GM19455 (cell line): Measurements from ENCODE around the gene MGRN1.

ENCODE experiments used
- ATAC-seq: cut with Tn5 transposase; IDR thresholded peaks from one replicate; pipeline ENCODE4 v1.9.1; 2021; ENCODE audit not compliant: unreplicated experiment

The MGRN1 gene

DNA sequence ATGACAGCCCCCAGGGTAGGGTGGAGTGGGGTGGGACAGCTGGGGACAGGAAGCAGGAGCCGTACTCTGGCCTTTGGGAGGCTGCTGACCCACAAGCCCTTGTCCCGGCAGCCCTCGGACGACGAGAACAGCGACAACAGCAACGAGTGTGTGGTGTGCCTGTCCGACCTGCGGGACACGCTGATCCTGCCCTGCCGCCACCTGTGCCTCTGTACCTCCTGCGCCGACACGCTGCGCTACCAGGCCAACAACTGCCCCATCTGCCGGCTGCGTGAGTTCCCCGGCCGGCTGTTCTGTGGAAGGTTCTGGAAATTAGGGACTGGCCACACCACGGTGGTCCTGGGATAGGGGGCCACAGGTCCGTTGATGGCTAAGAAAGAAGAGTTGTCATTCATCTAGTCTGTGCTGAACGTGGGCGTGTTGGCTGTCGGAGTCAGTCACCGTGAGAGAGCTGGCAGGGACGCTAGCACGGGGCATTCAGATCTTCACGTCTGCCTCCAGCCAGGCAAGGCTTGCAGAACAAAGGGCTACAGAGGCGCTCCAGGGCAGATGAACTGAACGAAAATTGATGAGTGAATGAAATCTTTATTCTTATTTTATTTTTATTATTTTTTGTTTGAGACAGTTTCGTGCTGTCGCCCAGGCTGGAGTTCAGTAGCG, 48.9 kb downstream of the MGRN1 start:
- no peak for ATAC-seq

- ATAC-seq = no peak
Observed at GRCh38 chr16:4674926-4675530, 50.4 kb downstream of the MGRN1 start.

- no peak for ATAC-seq
Observed at GRCh38 chr16:4675864-4676786, 51.5 kb downstream of the MGRN1 start.

DNA sequence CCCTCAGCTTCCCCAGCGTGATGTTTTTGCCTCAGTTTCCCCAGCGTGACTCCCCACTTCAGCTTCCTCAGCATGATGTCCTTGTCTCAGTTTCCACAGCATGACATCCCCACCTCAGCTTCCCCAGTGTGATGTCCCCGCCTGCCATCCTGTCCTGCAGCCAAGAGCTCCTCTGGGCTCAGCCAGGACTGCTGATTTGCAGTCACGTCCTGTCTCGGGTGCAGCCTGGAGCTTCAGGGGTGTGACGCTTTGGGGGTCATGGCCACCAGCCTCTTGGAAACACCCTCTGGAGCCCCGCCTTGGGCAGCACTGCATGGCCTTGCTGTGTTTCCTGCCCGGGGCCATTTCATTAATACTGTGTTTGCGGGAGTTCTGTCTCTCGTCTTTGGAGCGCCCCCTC, 52.2 kb downstream of the MGRN1 start:
- no peak for ATAC-seq

GRCh38 chr16:4677390-4677789, 52.8 kb downstream of the MGRN1 start:
- ATAC-seq = no peak

DNA sequence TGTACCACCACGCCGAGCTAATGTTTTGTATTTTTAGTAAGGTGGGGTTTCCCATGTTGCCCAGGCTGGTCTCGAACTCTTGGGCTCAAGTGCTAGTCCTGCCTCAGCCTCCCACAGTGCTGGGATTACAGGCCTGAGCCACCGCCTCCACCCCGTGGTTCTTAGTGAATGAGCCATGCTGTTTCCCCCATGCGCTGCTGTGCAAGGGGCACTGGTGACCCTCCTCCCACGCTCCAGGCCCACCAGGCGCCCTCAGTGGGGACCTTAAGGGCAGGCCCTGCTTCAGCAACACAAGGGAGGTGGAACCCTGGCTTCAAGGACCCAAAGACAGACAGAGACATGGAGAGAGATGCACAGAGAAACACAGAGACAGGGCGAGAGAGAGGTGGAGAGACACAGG, 53.4 kb downstream of the MGRN1 start:
- no peak for ATAC-seq

GRCh38 chr16:4678596-4678995, 54.0 kb downstream of the MGRN1 start:
- no peak for ATAC-seq

DNA sequence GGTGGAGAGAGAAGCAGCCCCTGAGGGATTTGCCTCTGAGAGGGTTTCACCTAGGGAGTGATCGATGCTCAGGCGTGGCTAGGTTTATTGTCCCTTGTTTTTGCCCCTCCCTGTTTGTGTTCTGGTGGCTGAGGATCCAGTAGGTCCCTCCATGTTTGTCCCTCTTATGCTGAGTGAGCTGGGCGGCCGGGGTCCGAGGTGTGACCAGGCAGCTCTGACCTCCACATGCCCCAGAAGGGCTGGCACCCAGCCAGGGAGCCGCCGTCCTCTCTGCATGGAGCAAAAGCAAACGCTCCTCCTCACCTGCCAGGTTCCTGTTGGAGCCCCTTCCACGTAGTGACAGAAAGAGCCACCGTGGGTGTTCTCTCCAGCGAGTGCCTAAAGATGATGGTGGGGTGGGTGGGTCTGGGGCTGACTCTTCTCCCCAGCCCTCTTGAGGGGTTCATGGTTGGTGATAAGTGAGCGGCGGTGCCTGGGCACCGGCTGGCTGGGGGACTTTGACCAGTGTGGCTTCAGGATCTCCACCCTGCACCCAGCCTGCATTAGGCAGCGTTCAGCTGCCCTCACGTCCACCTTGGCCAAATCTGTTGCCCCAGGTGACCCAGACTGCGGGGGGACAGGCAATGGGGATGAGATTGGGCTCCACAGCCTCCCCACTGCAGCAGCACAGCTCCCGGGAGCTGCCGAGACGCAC, 54.7 kb downstream of the MGRN1 start:
- ATAC-seq = no peak

- ATAC-seq = no peak
Observed at GRCh38 chr16:4679850-4680636, 55.4 kb downstream of the MGRN1 start.

DNA sequence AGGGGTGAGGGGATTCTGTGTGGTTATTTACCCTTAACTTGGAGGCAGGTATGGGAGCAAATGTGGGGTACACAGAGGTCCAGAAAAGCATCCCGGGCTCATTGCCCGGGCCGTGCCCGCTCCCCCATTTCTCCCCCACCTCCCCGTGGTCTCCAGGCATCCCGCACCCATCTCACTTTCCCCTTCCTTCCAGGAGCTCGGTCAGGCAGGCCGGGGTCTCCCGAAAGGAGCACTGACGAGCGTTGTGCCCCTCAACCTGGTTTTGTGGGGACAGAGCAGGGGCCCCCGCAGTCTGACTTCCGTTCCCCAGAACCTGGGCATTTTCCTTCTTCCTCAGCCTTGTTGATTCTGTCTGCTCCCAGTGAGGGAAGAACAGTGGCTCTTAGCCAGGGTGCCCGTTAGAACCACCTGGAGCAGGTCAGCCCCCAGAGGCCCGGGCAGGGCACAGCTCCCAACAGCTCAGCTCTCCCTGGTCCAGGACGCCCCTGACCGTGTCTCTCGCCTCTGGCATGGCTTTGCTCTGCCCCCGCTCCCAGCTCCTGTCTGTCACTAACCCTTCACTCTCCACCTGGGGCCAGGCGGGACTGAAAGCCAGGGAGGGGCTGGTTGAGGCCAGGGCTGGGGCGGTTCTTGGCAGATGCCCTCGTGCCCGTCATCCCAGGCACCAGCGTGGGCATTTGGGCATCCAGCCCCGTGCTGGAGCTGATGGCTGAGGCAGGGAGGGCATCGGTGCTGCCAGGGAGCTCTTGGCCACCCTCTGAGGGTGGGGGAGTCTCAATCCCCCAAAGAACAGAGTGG, 56.2 kb downstream of the MGRN1 start:
- no peak for ATAC-seq

GRCh38 chr16:4681471-4682083, 57.0 kb downstream of the MGRN1 start:
- no peak for ATAC-seq

- ATAC-seq = no peak
Observed at GRCh38 chr16:4682084-4682591, 57.5 kb downstream of the MGRN1 start.

- no peak for ATAC-seq
Observed at GRCh38 chr16:4682616-4683254, 58.1 kb downstream of the MGRN1 start.

DNA sequence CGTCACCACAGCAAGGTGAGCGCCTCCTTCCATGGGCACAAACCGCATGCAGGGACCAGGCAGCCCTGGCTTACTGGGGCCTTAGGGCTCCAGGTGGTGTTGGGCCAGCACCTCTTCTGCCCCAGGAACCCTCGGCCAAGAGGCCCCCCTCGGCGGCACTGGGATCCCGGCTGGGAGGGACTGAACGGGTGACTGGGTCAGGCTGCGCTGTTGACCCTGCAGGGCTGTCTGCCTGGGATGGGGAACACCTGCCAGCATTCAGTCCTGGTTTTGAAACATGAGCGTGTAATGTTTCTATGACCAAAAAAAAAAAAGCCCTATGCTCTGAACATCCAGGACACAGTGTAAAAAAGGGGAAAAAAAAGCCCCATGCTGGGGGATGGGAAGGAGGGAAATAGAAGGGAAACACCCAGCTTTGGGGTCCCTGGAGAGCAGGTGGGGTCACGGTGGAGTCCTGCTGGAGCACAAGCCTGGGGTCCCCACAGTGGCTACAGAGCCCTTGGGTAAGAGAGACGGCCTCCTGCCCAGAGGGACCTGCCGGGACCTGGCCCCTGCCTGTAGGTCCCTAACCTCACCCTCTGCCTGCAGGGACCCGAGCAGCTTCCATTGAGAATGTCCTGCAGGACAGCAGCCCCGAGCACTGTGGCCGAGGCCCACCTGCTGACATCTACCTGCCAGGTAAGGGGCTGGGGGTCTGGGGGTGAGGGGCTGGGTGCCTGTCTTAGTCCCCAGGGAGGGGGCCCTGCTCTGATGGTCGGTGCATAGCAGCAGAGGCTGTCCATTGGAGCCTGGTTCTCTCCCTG, 58.8 kb downstream of the MGRN1 start:
- ATAC-seq = no peak

- ATAC-seq = no peak
Observed at GRCh38 chr16:4684058-4684715, 59.6 kb downstream of the MGRN1 start.

DNA sequence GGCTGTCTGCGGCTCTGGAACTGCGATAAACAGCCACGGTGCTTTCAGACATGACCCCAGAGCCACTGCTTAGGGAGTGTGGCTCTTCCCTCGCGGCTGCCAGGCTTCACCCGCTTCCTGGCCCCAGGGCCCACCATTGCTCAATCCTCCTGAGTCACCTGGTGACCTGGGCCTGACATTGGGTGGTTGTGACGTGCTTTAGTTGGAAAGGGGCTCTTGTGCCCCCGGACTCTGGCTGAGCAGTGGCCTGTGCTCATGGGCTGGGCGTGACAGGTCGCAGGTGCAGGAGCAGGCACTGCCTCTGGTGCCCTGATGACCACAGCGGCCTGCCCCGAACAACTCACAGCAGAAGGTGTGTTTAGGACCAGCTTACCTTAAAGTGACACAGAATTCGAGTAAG, 60.1 kb downstream of the MGRN1 start:
- no peak for ATAC-seq

DNA sequence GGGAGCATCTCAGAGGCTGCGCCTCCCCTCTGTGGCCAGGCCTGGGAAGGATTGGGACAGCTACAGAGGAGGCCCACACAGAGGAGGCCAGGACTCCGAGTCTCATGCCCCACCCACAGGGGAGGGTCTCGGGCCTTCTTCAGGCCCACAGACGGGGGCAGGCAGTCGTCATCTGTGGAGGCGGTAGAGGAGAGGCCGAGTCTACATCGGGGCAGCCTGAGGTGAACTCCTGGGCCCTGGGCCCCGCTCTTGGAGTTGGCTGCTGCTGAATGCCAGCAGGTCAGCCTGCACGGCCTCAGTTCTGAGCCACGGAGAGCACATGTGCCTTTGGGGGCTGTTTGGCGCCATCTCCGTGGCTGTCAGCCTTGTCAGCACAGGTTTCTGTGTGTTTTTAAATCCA, 60.7 kb downstream of the MGRN1 start:
- ATAC-seq = no peak
